Measurements from ENCODE around the gene C20orf173. TPM values are rescaled to one million over a fixed set of nuclear protein-coding genes. Genes with fewer than 3 reads are reported as not detected.

C20orf173 gene
- total RNA-seq, 1 donor from 2014 or later, result not detected

GRCh38 chr20:35506179-35506578 is 23.3 kb downstream of the C20orf173 start:
- Histone ChIP-seq H3K4me1 (no peaks in the 10 kb centered on the region), H3K4me3 (no peak overlapping the region), H3K36me3 (peaks cover 96% of the 10 kb centered on the region), H3K9me3 (no peaks in the 10 kb centered on the region), H3K27me3 (ENCODE audit: low read depth) (no peaks in the 10 kb centered on the region), H3K27ac (no peak overlapping the region)
- TF ChIP-seq CTCF (IDR thresholded peaks at IDR 0.05), result no peak
- intact Hi-C loops (cut with DNase I), result no loop called here
- ATAC-seq (no peak), DNase-seq (no peak)

GRCh38 chr20:35504751-35505150 is 24.7 kb downstream of the C20orf173 start:
- H3K27me3 ChIP-seq (ENCODE audit: low read depth), result no peaks in the 10 kb centered on the region
- intact Hi-C loops (cut with DNase I), result no loop called here
- H3K4me1 ChIP-seq, result no peaks in the 10 kb centered on the region
- no peak for TF ChIP-seq CTCF (IDR thresholded peaks at IDR 0.05)
- no peak for DNase-seq
- no peak overlapping the region for H3K4me3 ChIP-seq
- H3K36me3 ChIP-seq, result peaks cover 96% of the 10 kb centered on the region
- no peak for ATAC-seq
- no peak overlapping the region for H3K27ac ChIP-seq
- H3K9me3 ChIP-seq, result no peaks in the 10 kb centered on the region

- Histone ChIP-seq H3K27me3 (ENCODE audit: low read depth) (no peaks in the 10 kb centered on the region), H3K4me3 (no peak overlapping the region), H3K27ac (no peak overlapping the region), H3K4me1 (no peaks in the 10 kb centered on the region), H3K36me3 (peaks cover 96% of the 10 kb centered on the region), H3K9me3 (no peaks in the 10 kb centered on the region)
- DNase-seq (no peak), ATAC-seq (no peak)
- intact Hi-C loops (cut with DNase I), result no loop called here
- TF ChIP-seq CTCF (IDR thresholded peaks at IDR 0.05), result no peak
These were observed 25.5 kb downstream of the C20orf173 start for GRCh38 chr20:35503841-35504561.

GRCh38 chr20:35503281-35503680 is 26.2 kb downstream of the C20orf173 start:
- no peak for TF ChIP-seq CTCF (IDR thresholded peaks at IDR 0.05)
- Histone ChIP-seq H3K4me3 (no peak overlapping the region), H3K27me3 (ENCODE audit: low read depth) (no peaks in the 10 kb centered on the region), H3K36me3 (peaks cover 96% of the 10 kb centered on the region), H3K9me3 (no peaks in the 10 kb centered on the region), H3K4me1 (no peaks in the 10 kb centered on the region), H3K27ac (no peak overlapping the region)
- DNase-seq (no peak), ATAC-seq (no peak)
- intact Hi-C loops (cut with DNase I), result no loop called here

- TF ChIP-seq CTCF (IDR thresholded peaks at IDR 0.05), result no peak
- H3K4me1 ChIP-seq, result no peaks in the 10 kb centered on the region
- no peak for ATAC-seq
- DNase-seq, result no peak
- no peak overlapping the region for H3K4me3 ChIP-seq
- H3K27me3 ChIP-seq (ENCODE audit: low read depth), result no peaks in the 10 kb centered on the region
- H3K36me3 ChIP-seq, result peaks cover 96% of the 10 kb centered on the region
- intact Hi-C loops (cut with DNase I), result no loop called here
- no peak overlapping the region for H3K27ac ChIP-seq
- H3K9me3 ChIP-seq, result no peaks in the 10 kb centered on the region
These were observed 27.1 kb downstream of the C20orf173 start for GRCh38 chr20:35502352-35502751.

Measured in lower lobe of right lung (tissue), 2 donors.